GM12878 (cell line): ENCODE measurements around the gene AFAP1L2. TPM values are rescaled to one million over a fixed set of nuclear protein-coding genes. Genes with fewer than 3 reads are reported as not detected.

ENCODE experiments used
- ATAC-seq: fragments of 200-7000 bp; cut with Tn5 transposase; 3 replicates; pipeline ENCODE4 v1.9.1; 2020; ENCODE audit warnings: mild to moderate bottlenecking, moderate library complexity
- BruUV-seq: library from RNA; stranded (reverse); fragments of 400-500 nt; replicated peaks from 2 replicates; lab custom pipeline; 2021; lab: Mats Ljungman, UMichigan
- CTCF ChIA-PET: fragments of 300-600 bp; sonication (Branson Sonifier 250); formaldehyde crosslinking; extraction: SDS; loops from one replicate; lab custom pipeline; 2021; ENCODE audit warnings: inconsistent platforms; lab: Yijun Ruan, JAX
- POLR2A ChIA-PET: fragments of 350-600 bp; formaldehyde crosslinking; extraction: SDS; loops from one replicate; lab custom pipeline; 2021; ENCODE audit warnings: inconsistent platforms; lab: Charles Lee
- RAD21 ChIA-PET: fragments of 300-600 bp; sonication (Branson Sonifier 250); formaldehyde crosslinking; loops from one replicate; lab custom pipeline; 2023; ENCODE audit warnings: antibody characterized with exemption; ENCODE audit not compliant: unreplicated experiment; lab: Charles Lee
- SMC1A ChIA-PET: fragments of 300-600 bp; sonication (Branson Sonifier 250); formaldehyde crosslinking; loops from one replicate; lab custom pipeline; 2023; ENCODE audit not compliant: unreplicated experiment, uncharacterized antibody; lab: Charles Lee
- DNase-seq: peaks from one replicate; pipeline ENCODE4 v3.0.0-alpha.2; 2011; ENCODE audit warnings: low read depth, low spot score
- FAIRE-seq: peaks from 3 replicates; lab custom pipeline; 2011; peaks lifted over from hg19 to GRCh38; lab: Jason Lieb, UNC
- H2AFZ ChIP-seq: 2 replicates; pipeline ENCODE4 v1.6.0; 2011; ENCODE audit warnings: low read depth, low read length, control low read depth; ENCODE audit not compliant: control insufficient read depth
- H3K27ac ChIP-seq: 2 replicates; pipeline ENCODE4 v1.5.1; 2011; ENCODE audit warnings: control low read depth; ENCODE audit not compliant: control insufficient read depth, insufficient read depth
- H3K27me3 ChIP-seq, 2 experiments: replicated peaks in 1 of 2; 2 replicates each; pipeline versions ENCODE4 v1.6.0 to v1.6.1; 2011; ENCODE audit warnings: low read length in 1 of 2; ENCODE audit not compliant: control insufficient read depth in 2 of 2, insufficient read depth in 2 of 2
- H3K36me3 ChIP-seq, 2 experiments: 2 replicates each; pipeline ENCODE4 v1.5.1; 2011; ENCODE audit warnings: low read length in 1 of 2; ENCODE audit not compliant: control insufficient read depth in 2 of 2, insufficient read depth in 2 of 2
- H3K4me1 ChIP-seq: 2 replicates; pipeline ENCODE4 v1.6.1; 2011; ENCODE audit warnings: mild to moderate bottlenecking, low read length, moderate library complexity, mixed read lengths; ENCODE audit not compliant: control insufficient read depth, insufficient read depth
- H3K4me2 ChIP-seq: 2 replicates; pipeline ENCODE4 v1.6.0; 2011; ENCODE audit warnings: control low read depth; ENCODE audit not compliant: control insufficient read depth, insufficient read depth
- H3K4me3 ChIP-seq: fragments of 200-600 bp; sonication (generic); 2 replicates; pipeline ENCODE4 v1.5.1; 2016
- H3K79me2 ChIP-seq: 2 replicates; pipeline ENCODE4 v1.6.0; 2011; ENCODE audit warnings: low read length; ENCODE audit not compliant: control insufficient read depth, insufficient read depth
- H3K9ac ChIP-seq: 2 replicates; pipeline ENCODE4 v1.8.0; 2011; ENCODE audit warnings: low read length, control low read depth, mixed read lengths; ENCODE audit not compliant: control insufficient read depth, insufficient read depth
- H3K9me3 ChIP-seq: replicated peaks from 3 replicates; pipeline ENCODE4 v1.5.1; 2011; ENCODE audit warnings: mild to moderate bottlenecking, low read length; ENCODE audit not compliant: control insufficient read depth, insufficient read depth
- H4K20me1 ChIP-seq: 2 replicates; pipeline ENCODE4 v1.6.0; 2011; ENCODE audit not compliant: control insufficient read depth, insufficient read depth
- ASH2L ChIP-seq: fragments of 300-600, 200-600 bp; sonication (generic); IDR thresholded peaks from 2 replicates; pipeline ENCODE4 v1.6.1; 2017; ENCODE audit warnings: low read depth, mild to moderate bottlenecking, borderline replicate concordance
- BACH1 ChIP-seq: fragments of 450-650 bp; IDR thresholded peaks from 2 replicates; pipeline ENCODE4 v1.6.1; 2017; ENCODE audit warnings: mild to moderate bottlenecking, borderline replicate concordance
- CBX5 ChIP-seq: sonication (generic); IDR thresholded peaks from 2 replicates; pipeline ENCODE4 v1.6.1; 2016; ENCODE audit warnings: low read depth, moderate library complexity, mild to moderate bottlenecking, inconsistent platforms
- ETV6 ChIP-seq, 2 experiments: fragments of 450-650 bp in 1 of 2; IDR thresholded peaks in 1 of 2; conservative IDR thresholded peaks in 1 of 2; 2 replicates each; pipeline ENCODE4 v1.6.1; 2014; ENCODE audit warnings: antibody characterized with exemption in 1 of 2, borderline replicate concordance in 1 of 2, low read depth in 1 of 2, mild to moderate bottlenecking in 1 of 2, moderate library complexity in 1 of 2
- IKZF2 ChIP-seq, 2 experiments: fragments of 450-650 bp; IDR thresholded peaks; 2 replicates each; pipeline ENCODE4 v1.6.1; 2017; ENCODE audit warnings: mild to moderate bottlenecking in 2 of 2, moderate library complexity in 2 of 2
- KAT2A ChIP-seq: conservative IDR thresholded peaks from 2 replicates; pipeline ENCODE4 v1.6.1; 2011; ENCODE audit warnings: low read depth, low read length; ENCODE audit not compliant: control insufficient read depth
- NBN ChIP-seq: fragments of 450-650 bp; IDR thresholded peaks from 2 replicates; pipeline ENCODE4 v1.6.1; 2016
- NR2F1 ChIP-seq: fragments of 450-650 bp; conservative IDR thresholded peaks from 2 replicates; pipeline ENCODE4 v1.6.1; 2017; ENCODE audit warnings: mild to moderate bottlenecking
- YY1 ChIP-seq: IDR thresholded peaks from 2 replicates; pipeline ENCODE4 v1.6.1; 2011; ENCODE audit warnings: low read depth, mild to moderate bottlenecking, low read length
- ZNF592 ChIP-seq: fragments of 450-650 bp; IDR thresholded peaks from 2 replicates; pipeline ENCODE4 v1.6.1; 2017; ENCODE audit warnings: mild to moderate bottlenecking, moderate library complexity
- WGBS: methylation state at CpG from one replicate; pipeline ENCODE4 v1.1.6; 2016; ENCODE audit warnings: low lambda C conversion rate; ENCODE audit not compliant: insufficient replicate concordance, insufficient coverage; ENCODE audit errors: missing lambda C conversion rate; 5-methylcytosine and 5-hydroxymethylcytosine counted together
- in situ Hi-C: fragments of 300-500 bp; cut with MboI; formaldehyde crosslinking; loops from 9 replicates; pipeline ENCODE4 v1.14.3; 2018; ENCODE audit warnings: mixed read lengths
- intact Hi-C: fragments of 100-400 bp; cut with micrococcal nuclease; formaldehyde crosslinking; loops from one replicate; pipeline ENCODE4 v1.14.2; 2022; ENCODE audit not compliant: unreplicated experiment
- polyA plus RNA-seq, 11 experiments: library from polyadenylated mRNA; depleted of rRNA in 4 of 11; unstranded in 6 of 11; stranded (reverse) in 5 of 11; fragments of >200 nt; fragmentation: Nextera tagmentation in 4 of 11; fragmentation: Illumina TruSeq in 1 of 11; extraction: Ambion mirVana in 4 of 11; extraction: Trizol in 1 of 11; gene quantifications; 1 replicate in 1 of 11; 2 replicates in 10 of 11; pipeline versions ENCODE4 v1.2.1 to v1.2.3, GENCODE V29; 2011 to 2016; ENCODE audit warnings: inconsistent platforms in 2 of 11, missing spikeins in 2 of 11, low read depth in 1 of 11
- total RNA-seq, 4 experiments: library from RNA; depleted of rRNA in 3 of 4; stranded (reverse); fragments of >200 nt in 3 of 4; fragmentation: Illumina TruSeq in 1 of 4; extraction: Trizol in 1 of 4; gene quantifications; 2 replicates each; pipeline versions ENCODE4 v1.2.1 to v1.2.3, GENCODE V29; 2013 to 2021

The AFAP1L2 gene
- total and polyA plus RNA-seq, 10 of the 15 experiments (the other 5 are each of a cell fraction or from before 2014, with no cell fraction given) = 0.03 to 4.0 (median 0.34) TPM

- Histone ChIP-seq H3K9ac (no peak overlapping the region), H3K27me3 (no peaks in the 10 kb centered on the region; a peak in 1 of 4 replicates), H3K36me3 (no peaks in the 10 kb centered on the region), H3K4me2 (no peak overlapping the region), H3K79me2 (no peaks in the 10 kb centered on the region), H3K4me1 (peaks cover 4% of the 10 kb centered on the region; the same call in 1 of the 2 replicates), H3K27ac (no peak overlapping the region), H4K20me1 (no peaks in the 10 kb centered on the region), H3K4me3 (no peak overlapping the region), H2AFZ (no peak overlapping the region), H3K9me3 (no peaks in the 10 kb centered on the region)
- CTCF ChIA-PET = no interaction called here
- DNase-seq = no peak
- POLR2A ChIA-PET = interaction anchor here (0.6 kb wide), 1 partner anchor 93 kb away, joined by 5 read pairs; no protein-coding TSS in a partner anchor
- SMC1A ChIA-PET = no interaction called here
- WGBS = 38% methylated on average over 5 of the region's 5 CpGs
- BruUV-seq = no TSS peak
- TF ChIP-seq KAT2A (no peak), ASH2L (no peak), NR2F1 (no peak), IKZF2 (IDR thresholded peaks at IDR 0.05) (no peak), CBX5 (no peak), NBN (no peak), ZNF592 (no peak), YY1 (no peak), BACH1 (no peak), ETV6 (conservative IDR thresholded peaks at IDR 0.05 in 1 of 2, IDR thresholded peaks at IDR 0.05 in 1 of 2; ENCODE audit: borderline replicate concordance in 1 of 2, low read depth in 1 of 2) (no peak)
- no peak for FAIRE-seq
- in situ Hi-C loops (no loop called here), intact Hi-C loops (no loop called here)
- no peak for ATAC-seq
- RAD21 ChIA-PET = no interaction called here
These were observed 143.9 kb downstream of the AFAP1L2 start for GRCh38 chr10:114260366-114260765.
